HG03196 (cell line): ENCODE results near the gene SERPINB11.
"Not testable (repeated sequence)": the region's sequence is repeated elsewhere in the genome, so short reads cannot be mapped to it uniquely, and the experiment has no call there.

Experiments used
- ATAC-seq: cut with Tn5 transposase; IDR thresholded peaks from one replicate; pipeline ENCODE4 v1.9.1; 2021; ENCODE audit not compliant: unreplicated experiment

The SERPINB11 gene

GRCh38 chr18:63702660-63703059 is at the start of gene SERPINB11:
SERPINB11 (plus strand) TSS chr18:63702960; CDS start chr18:63710194, 7,234 bp downstream.
- ATAC-seq: no peak

GRCh38 chr18:63658920-63659319 is 43.8 kb upstream of the SERPINB11 start:
- ATAC-seq: not testable (repeated sequence)

GRCh38 chr18:63661750-63662149 is 41.0 kb upstream of the SERPINB11 start, which contains the start of gene SERPINB3:
SERPINB3 (minus strand) TSS chr18:63661893; CDS start chr18:63661216, 677 bp downstream.
- not testable (repeated sequence) for ATAC-seq

- no peak for ATAC-seq
These were observed 38.2 kb upstream of the SERPINB11 start for GRCh38 chr18:63664571-63664970.

GRCh38 chr18:63676526-63677323 is 26.0 kb upstream of the SERPINB11 start:
- no peak for ATAC-seq

GRCh38 chr18:63677500-63678225 is 25.1 kb upstream of the SERPINB11 start:
- ATAC-seq: no peak

GRCh38 chr18:63679820-63680606 is 22.7 kb upstream of the SERPINB11 start:
- ATAC-seq: no peak

- ATAC-seq: no peak
These were observed 21.1 kb upstream of the SERPINB11 start for GRCh38 chr18:63681449-63682340.

GRCh38 chr18:63683152-63683551 is 19.6 kb upstream of the SERPINB11 start:
- no peak for ATAC-seq

GRCh38 chr18:63683890-63684289 is 18.9 kb upstream of the SERPINB11 start:
- no peak for ATAC-seq

- no peak for ATAC-seq
These were observed 18.0 kb upstream of the SERPINB11 start for GRCh38 chr18:63684718-63685117.

- no peak for ATAC-seq
These were observed 15.9 kb upstream of the SERPINB11 start for GRCh38 chr18:63686871-63687270.

GRCh38 chr18:63689064-63689463 is 13.7 kb upstream of the SERPINB11 start:
- ATAC-seq: no peak

- ATAC-seq: no peak
These were observed 5.6 kb upstream of the SERPINB11 start for GRCh38 chr18:63697097-63697660.

- ATAC-seq: no peak
These were observed 2.3 kb upstream of the SERPINB11 start for GRCh38 chr18:63700501-63700900.

- ATAC-seq: no peak
These were observed 808 bp upstream of the SERPINB11 start for GRCh38 chr18:63701952-63702351.

GRCh38 chr18:63705401-63705800 is 2.6 kb downstream of the SERPINB11 start:
- ATAC-seq: no peak

GRCh38 chr18:63707816-63708215 is 5.1 kb downstream of the SERPINB11 start:
- no peak for ATAC-seq

GRCh38 chr18:63708650-63709049 is 5.9 kb downstream of the SERPINB11 start:
- ATAC-seq: no peak
